Measurements from ENCODE around the gene MIB2.

Gene MIB2

DNA sequence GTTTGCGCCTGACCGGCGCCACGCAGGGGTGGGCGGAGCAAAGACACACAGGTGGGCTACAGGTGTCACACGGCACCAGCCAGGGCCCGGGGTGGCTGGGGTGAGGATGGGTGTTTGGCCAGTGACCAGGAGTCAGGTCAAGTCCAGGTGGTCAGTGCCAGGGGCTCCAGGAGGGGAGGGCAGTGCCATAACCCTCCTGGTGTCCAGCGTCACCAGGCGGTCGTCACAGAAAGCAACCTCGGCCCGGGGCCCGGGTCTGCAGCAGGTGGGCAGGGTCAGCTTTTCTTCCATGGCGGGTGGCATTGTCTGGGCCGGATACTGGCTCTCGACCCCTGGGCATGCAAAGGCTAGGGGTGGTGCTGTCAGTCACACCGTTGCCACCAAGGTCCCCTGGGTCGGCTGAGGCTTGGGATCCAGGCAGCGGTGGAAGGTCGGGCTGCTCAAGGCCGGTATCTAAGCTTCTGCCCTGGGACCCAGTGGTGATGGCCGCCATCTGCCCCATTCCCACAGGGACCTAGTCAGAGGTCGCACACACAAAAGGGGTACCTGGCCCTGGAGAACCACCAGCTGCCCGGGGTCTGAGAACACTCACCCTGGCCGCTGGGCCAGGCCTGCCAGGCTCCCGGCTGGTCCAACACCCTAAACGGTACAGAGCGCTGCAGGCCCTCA, 17.1 kb upstream of the MIB2 start:
- DNase-seq: no peak

DNA sequence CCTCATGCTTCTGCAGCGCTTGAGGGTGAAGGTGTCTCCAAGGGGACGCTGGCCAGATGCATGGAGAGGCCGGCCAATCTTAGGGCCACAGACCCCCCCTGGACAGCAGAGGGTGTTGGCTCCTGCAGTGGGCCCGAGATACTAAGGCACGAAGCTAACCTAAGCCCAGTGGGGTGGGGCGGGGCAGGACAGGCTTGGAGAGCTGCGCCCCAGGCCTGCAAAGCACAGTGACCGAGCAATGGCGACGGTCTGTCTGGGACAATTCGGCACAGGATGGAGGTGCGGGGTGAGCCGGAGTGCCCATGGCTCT, 16.6 kb upstream of the MIB2 start:
- no peak for DNase-seq

DNA sequence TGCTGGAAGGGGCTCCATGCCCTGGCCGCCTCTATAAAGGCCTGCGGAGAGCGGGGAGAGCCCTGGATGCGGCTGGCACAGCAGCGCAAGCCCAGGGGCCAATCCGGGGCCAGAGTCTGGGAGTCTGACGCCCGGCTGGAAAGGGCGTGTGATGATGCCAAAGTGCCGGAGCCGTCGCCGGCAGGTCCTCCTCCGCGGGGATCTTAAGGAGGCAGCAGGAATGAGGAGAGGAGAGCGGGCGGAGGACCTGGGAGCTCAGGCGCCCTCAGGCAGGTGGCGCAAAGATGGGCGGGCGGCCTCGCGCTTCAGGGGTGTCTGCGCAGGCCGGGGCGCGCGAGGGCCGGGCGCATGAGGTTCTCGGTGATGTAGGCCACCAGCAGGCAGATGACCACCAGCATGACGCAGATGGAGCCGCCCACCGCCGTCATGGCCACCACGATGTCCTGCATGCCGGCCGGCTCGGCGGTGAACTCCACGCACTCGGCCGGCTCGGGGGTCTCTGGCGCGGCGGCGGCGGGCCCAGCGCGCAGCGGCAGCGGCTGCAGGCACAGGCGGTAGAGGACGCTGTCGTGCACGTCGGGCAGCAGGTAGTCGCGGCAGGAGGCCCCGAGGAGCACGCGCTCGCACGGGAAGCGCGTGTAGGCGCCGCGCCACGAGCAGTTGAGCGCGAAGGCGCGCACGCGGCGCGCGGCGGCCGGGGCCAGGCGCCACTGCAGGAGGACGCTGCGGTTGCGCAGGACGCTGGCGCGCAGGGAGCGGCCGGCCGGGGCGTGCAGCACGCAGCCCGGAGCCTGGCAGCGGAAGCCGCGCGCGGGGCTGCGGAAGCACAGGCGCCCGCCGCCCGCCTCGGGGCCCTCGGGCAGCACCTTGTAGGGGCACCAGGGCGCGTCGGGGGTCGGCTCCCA, 16.0 kb upstream of the MIB2 start:
- DNase-seq: peak in 1 of 2 experiments; percentile 36

DNA sequence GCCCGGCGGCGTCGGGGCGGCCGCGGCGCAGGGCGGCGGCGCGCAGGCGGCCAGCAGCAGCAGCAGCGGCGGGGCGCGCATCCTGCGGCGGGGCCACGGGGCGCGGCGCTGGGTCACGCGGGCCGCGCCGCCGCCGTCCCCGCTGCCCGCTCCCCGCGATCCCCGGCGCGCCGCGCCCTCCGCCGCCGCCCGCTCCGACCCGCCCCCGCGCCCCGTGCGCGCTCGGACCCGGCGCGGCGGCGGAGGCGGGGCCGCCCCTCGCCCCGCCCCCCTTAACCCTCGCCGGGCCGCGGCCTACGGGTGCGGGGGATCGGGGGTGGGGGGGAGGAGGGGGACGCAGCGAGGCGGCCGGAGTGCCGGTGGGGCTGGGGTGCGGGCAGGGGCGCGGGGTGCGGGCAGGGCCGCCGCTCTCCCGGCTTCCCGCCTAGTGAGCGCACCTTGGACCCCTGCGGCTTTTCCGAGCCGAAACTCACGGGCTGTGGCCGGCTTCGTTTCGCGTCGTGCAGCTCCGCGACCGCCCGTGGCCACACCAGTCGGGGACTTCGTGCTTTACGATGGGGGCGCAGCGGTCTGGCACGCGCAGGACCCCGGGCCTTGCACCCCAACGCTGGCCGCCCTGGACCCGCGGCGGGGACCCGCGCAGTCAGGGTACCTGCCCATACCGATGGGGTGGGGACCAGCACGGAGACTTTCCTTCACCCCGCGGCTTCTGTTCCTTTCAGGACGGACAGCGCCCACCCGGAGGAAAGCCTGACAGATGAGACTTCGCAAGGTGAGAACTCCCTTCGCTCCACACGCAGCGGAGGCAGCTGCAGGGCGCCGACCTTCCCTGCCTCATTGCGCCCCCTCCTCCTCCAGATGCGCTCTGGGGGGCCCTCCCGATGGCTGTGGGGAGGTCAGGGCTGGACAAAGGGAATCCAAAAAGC, 15.1 kb upstream of the MIB2 start, which contains the start of gene FNDC10:
TSS of gene FNDC10 (minus strand) at position 201 of the 926 bp plus-strand sequence. CDS start at position 81, 120 bp downstream.
- no peak for DNase-seq

DNA sequence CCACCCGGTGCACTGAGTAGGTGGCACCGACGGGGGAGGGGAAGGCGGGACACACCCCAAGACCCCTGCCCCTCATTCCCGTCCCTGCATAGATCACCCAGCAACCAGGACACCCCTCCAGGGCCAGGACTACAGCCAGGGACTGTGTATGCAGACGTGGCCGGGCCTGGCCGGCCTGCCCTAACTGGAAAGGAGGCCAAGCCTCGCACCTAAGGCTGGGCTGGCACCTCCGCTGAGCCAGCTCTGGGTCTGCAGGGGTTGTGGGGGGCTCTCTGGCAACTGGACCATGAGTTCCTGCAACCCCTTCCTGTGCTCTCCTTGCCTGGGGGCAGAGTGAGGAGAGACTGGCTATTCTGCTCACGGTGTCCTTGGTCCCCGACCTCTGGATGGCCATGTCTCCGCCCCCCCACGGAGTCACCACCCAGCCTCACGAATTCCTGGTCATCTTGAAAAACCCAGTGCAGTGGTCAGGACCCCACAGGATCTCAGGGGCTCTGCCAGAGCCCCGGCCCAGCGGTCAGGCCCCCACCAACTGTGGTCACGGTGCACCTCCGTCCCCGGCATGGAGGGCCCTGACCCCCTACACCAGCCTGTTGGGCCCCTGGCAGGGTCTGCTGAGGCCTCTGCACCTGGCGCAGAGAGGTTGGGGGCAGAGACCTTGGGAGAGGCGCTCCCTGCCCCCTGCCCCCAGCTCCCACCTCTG, 14.3 kb upstream of the MIB2 start:
- no peak for DNase-seq

GRCh38 chr1:1601564-1602303, 13.6 kb upstream of the MIB2 start:
- DNase-seq: no peak

- no peak for DNase-seq
These were observed 12.9 kb upstream of the MIB2 start for GRCh38 chr1:1602304-1602967.

DNA sequence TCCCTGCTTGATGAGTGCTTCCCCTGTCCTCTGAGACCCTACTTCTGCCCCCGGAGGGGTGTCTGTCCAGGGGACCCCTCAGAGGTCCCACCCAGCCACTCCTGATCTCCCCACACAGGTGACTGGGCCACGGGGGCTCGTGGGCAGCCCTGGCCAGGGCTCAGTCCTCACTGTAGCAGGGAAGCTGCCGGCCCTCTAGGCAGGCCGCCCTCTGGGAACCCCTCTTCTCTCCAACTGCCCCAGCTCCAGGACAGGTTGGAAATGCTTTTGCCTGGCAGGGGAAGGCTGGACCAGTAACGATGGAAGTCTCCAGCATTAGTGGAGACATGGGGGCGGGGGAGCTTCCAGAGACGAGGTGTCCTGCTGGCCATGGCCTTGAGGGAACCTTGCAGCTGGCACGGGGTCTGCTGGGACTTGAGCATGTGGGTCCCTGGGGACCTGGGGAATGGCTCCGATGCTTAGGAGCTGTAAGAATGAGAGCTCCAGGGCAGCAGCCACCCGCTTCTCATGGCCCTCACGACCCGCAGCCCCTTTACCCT, 12.3 kb upstream of the MIB2 start:
- DNase-seq: no peak

DNA sequence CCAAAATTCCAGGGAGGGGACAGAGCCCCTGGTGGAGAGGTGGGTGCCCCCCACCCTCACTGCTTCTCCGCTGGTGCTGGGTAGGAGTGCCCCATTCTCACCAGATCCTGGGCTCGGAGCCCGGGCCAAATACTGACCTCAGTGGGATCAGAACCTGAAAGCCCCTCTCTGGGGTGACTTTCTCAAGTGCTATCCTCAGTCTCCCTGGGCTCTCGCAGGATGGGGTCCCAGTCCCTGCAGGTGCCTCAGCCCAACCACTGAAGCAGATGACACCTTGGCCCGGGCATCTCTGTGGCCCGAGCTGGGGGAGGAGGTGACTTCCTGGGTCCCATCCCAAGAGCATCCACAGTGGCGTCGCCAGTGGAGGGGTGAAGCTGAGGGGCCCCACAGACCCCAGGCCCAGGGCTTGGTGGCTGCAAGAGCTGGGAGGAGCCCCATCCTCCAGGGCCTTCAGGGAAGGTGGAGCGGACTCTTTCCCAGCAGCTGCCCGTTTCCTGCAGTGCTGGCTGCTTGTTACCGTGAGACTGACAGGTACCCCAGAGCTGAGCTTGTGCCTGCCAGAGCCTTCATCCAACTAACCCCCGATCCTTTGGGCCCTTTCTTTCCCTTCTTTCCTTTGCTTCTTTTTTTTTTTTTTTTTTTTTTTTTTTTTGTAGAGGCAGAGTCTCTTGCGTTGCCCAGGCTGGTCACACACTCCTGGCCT, 11.5 kb upstream of the MIB2 start:
- no peak for DNase-seq

DNA sequence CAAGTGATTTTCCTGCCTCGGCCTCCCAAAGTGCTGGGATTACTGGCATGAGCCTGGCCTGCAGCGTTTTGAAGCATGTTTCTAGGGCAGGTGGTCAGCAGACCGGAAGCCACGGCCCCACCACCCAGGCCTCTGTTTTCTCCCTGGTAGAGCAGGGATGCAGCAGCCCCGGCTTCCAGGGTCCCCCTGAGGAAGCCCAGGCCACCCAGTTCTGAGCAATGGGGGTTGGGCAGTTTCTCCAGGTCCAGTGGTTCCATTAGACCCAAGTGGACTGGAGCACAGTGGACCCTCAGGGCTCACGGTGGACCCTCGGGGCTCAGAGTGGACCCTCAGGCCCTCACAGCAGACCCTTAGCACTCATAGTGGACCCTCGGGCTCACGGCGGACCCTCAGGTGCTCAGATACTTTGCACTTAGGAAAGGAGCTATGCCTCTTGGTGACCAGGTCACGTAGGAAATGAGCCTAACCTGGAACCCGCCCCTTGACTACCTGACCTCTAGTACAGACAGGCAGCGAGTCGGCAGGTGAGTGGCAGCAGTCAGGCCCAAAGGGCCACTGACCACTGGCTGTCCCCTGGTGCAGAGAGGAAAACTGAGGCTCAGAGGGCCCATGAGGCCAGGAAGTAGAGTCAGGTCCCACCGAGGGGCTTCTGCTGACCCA, 10.8 kb upstream of the MIB2 start:
- no peak for DNase-seq

DNA sequence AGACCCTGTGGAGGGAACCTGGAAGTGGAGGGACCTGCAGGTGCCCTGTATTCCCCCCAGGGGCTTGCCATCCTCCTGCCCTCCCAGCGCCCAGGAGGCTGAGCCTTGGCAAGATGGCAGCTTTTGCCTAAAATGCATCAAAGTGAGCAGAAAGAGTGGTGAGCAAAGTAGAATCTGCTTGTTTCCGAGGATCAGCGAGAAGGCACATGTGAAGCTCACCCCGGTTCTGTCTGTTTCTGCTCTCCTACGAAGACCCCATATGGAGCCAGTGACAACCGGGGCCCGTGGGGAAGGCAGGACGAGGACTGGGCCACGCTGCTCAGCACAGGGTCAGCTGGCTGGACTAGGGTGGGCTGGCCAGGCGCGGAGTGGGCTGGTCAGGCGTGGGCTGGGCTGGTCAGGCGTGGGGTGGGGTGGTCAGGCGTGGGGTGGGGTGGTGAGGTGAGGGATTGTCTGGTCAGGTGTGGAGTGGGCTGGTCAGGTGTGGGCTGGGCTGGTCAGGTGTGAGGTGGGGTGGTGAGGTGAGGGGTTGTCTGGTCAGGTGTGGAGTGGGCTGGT, 10.2 kb upstream of the MIB2 start:
- no peak for DNase-seq

DNA sequence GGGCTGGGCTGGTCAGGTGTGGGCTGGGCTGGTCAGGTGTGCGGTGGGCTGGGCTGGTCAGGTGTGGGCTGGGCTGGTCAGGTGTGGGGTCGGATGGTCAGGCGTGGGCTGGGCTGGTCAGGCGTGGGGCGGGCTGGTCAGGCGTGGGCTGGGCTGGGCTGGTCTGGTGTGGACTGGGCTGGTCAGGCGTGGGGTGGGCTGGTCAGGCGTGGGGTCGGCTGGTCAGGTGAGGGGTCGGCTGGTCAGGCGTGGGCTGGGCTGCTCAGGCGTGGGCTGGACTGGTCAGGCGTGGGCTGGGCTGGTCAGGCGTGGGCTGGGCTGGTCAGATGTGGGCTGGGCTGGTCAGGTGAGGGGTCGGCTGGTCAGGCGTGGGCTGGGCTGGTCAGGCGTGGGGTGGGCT, 9.6 kb upstream of the MIB2 start:
- no peak for DNase-seq

DNA sequence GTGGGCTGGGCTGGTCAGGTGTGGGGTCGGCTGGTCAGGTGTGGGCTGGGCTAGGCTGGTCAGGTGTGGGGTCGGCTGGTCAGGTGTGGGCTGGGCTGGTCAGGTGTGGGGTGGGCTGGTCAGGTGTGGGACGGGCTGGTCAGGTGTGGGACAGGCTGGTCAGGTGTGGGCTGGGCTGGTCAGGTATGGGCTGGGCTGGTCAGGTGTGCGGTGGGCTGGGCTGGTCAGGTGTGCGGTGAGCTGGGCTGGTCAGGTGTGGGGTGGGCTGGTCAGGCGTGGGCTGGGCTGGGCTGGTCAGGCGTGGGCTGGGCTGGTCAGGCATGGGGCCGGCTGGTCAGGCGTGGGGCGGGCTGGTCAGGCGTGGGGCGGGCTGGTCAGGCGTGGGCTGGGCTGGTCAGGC, 9.1 kb upstream of the MIB2 start:
- no peak for DNase-seq

- no peak for DNase-seq
These were observed 5.3 kb upstream of the MIB2 start for GRCh38 chr1:1609822-1610485.

GRCh38 chr1:1610796-1611195, 4.5 kb upstream of the MIB2 start:
- DNase-seq: no peak

- DNase-seq: no peak
These were observed 3.2 kb upstream of the MIB2 start for GRCh38 chr1:1612104-1612400.

- no peak for DNase-seq
These were observed 1.7 kb upstream of the MIB2 start for GRCh38 chr1:1613509-1614082.

DNA sequence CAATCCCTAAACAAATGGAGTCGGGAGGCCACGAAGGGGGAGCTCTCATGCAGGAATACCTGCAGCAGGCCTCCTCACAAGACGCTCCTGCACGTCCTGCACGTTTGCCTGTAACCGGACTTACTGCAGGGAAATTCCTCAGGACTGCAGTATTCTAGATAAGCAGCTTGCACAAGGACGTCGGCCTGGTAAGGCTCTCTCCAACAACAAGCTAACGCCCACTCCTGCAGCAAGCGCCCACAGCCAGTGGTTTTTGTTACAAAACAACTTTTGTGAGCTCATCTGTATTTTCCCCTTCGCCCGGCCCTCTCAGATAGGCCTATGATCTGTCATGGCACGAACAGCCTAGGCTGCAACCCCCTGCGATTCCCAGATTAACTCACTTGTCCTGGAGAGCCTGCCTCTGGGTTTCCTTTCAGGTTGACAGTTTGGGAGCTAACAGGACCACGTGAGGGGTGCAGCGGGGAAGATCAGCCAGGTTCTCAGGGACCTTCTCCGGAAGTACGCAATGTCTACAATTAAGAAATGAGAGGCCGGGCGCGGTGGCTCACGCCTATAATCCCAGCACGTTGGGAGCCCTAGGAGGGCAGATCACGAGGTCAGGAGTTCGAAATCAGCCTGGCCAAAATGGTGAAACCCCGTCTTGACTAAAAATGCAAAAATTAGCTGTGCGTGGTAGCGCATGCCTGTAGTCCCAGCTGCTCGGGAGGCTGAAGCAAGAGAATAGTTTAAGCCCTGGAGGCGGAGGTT, 921 bp upstream of the MIB2 start:
- no peak for DNase-seq
